Measurements from ENCODE around the gene FER1L5. TPM values are rescaled to one million over a fixed set of nuclear protein-coding genes. Genes with fewer than 3 reads are reported as not detected.

The FER1L5 gene
- total RNA-seq, 1 experiment from 2014 or later, result 1.2 TPM

DNA sequence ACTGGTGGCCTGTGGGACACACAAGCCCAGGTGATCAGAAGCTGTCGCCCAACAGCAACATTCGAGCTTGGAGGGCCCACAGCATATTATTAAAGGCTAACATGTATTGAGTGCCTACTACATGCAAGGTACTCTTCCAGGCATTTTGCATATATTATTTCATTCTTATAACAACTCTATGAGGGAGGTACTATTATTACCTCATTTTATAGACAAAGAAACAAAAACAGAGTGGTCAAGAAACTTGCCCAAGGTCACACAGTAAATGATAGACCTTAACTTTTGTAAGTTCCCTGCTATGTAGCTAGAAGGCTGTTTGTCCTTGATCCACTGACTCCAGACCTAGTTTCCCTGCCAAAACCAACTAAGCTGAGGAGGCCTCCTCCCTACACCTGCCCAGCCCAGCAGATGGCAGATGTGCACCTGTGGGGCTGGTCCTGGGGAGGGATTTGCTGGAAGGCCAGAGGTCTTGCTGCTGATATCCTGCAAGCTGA, 40.2 kb upstream of the FER1L5 start:
- Mint-ChIP-seq H3K4me3 (no peak overlapping the region), H3K27ac (no peak overlapping the region), H3K4me1 (no peaks in the 10 kb centered on the region), H3K9me3 (no peaks in the 10 kb centered on the region), H3K27me3 (ENCODE audit: low read depth) (peaks cover 1% of the 10 kb centered on the region; the same call in 1 of the 2 replicates), H3K36me3 (ENCODE audit: insufficient read depth in 1 of 3, low read depth in 3 of 3) (peaks cover 50 to 88% (median 86%) of the 10 kb centered on the region in 3 experiments; a peak in 6 of 7 replicates)
- Histone ChIP-seq H2BK120ac (ENCODE audit: low read depth, low read length, poor library complexity, severe bottlenecking) (no peak overlapping the region), H3K9me3 (ENCODE audit: control insufficient read depth, low read depth, low read length) (no peaks in the 10 kb centered on the region), H3K18ac (ENCODE audit: insufficient read length, low read depth, low read length) (no peak overlapping the region), H3K56ac (ENCODE audit: insufficient read length, low read depth, low read length) (no peak overlapping the region), H3K4ac (ENCODE audit: low read depth, low read length) (no peak overlapping the region), H3K14ac (ENCODE audit: insufficient read depth, low read length) (no peak overlapping the region), H3K79me2 (ENCODE audit: insufficient read depth, low read length) (no peaks in the 10 kb centered on the region), H2AFZ (ENCODE audit: low read length) (no peak overlapping the region), H3K23me2 (ENCODE audit: insufficient read length, low read depth, low read length, poor library complexity, severe bottlenecking) (no peaks in the 10 kb centered on the region), H3K27me3 (ENCODE audit: insufficient read depth, low read length) (no peaks in the 10 kb centered on the region), H4K8ac (replicated peaks; ENCODE audit: insufficient read length, low read depth, low read length) (no peak overlapping the region), H2AK5ac (ENCODE audit: insufficient read length, low read length) (no peak overlapping the region), H3K27ac (ENCODE audit: insufficient read length, low read depth, low read length) (no peak overlapping the region), H2BK15ac (ENCODE audit: low read depth, low read length) (no peak overlapping the region), H2BK12ac (ENCODE audit: insufficient read length, low read depth, low read length) (no peak overlapping the region), H3T11ph (ENCODE audit: low read length) (no peak overlapping the region), H4K5ac (ENCODE audit: insufficient read length, low read depth, low read length) (no peak overlapping the region), H3K79me1 (ENCODE audit: insufficient read depth, low read depth, low read length, poor library complexity, severe bottlenecking) (no peaks in the 10 kb centered on the region), H4K91ac (ENCODE audit: insufficient read length, low read depth, low read length) (no peak overlapping the region), H2BK20ac (ENCODE audit: low read depth, low read length, poor library complexity, severe bottlenecking) (no peak overlapping the region), H4K20me1 (ENCODE audit: control insufficient read depth, insufficient read depth, insufficient read length) (no peaks in the 10 kb centered on the region), H3K4me2 (ENCODE audit: insufficient read depth, insufficient read length, low read length) (no peak overlapping the region), H3K23ac (ENCODE audit: insufficient read length, low read depth, low read length) (no peak overlapping the region), H3K4me1 (ENCODE audit: insufficient read depth, low read length) (no peaks in the 10 kb centered on the region), H3K9ac (ENCODE audit: extremely low read depth, insufficient read length, low read length) (no peak overlapping the region), H2BK5ac (ENCODE audit: insufficient read length, low read length) (no peak overlapping the region)
- peak; percentile 29; the same call in 2 of the 3 replicates for TF ChIP-seq CTCF (conservative IDR thresholded peaks at IDR 0.05)
- WGBS (ENCODE audit: extremely low coverage, insufficient read length, low lambda C conversion rate), result no CpG with 5 or more reads among the region's 2 CpGs
- no peak for DNase-seq
